Activated T-cell treated with anti-CD3 and anti-CD28 coated beads, Interleukin-2, amount 50 U/mL, for 1 hour (primary cell): ENCODE data around the gene SMC6.

ENCODE experiments used
- DNase-seq: peaks from one replicate; pipeline ENCODE4 v3.0.0-alpha.2; 2020

The SMC6 gene

GRCh38 chr2:17615147-17615546 is 138.5 kb downstream of the SMC6 start:
- no peak for DNase-seq

GRCh38 chr2:17614174-17614930 is 139.3 kb downstream of the SMC6 start:
- no peak for DNase-seq
